Neuron (in vitro differentiated cells): Measurements from ENCODE around the gene AGO1.
"Not testable (repeated sequence)": the region's sequence is repeated elsewhere in the genome, so short reads cannot be mapped to it uniquely, and the experiment has no call there.

Source experiments
- H2AFZ ChIP-seq: one replicate; pipeline ENCODE4 v1.6.1; 2013; ENCODE audit warnings: low read depth, mild to moderate bottlenecking, inconsistent platforms, low read length, moderate library complexity
- H3K27me3 ChIP-seq: one replicate; pipeline ENCODE4 v1.6.1; 2013; ENCODE audit warnings: low read length; ENCODE audit not compliant: insufficient read depth
- H3K36me3 ChIP-seq: one replicate; pipeline ENCODE4 v1.6.1; 2013; ENCODE audit warnings: low read length; ENCODE audit not compliant: insufficient read depth
- H3K4me1 ChIP-seq: one replicate; pipeline ENCODE4 v1.6.1; 2013; ENCODE audit warnings: low read length; ENCODE audit not compliant: insufficient read depth
- H3K4me3 ChIP-seq: 2 replicates; pipeline ENCODE4 v1.5.1; 2013; ENCODE audit warnings: mild to moderate bottlenecking, low read length, moderate library complexity
- H3K9me3 ChIP-seq: one replicate; pipeline ENCODE4 v1.6.1; 2013; ENCODE audit warnings: low read length

Gene AGO1

GRCh38 chr1:35854989-35855700 is 27.9 kb upstream of the AGO1 start:
- no peaks in the 10 kb centered on the region for H3K27me3 ChIP-seq
- H3K4me3 ChIP-seq = no peak overlapping the region
- H3K4me1 ChIP-seq = peaks cover 13% of the 10 kb centered on the region
- no peaks in the 10 kb centered on the region for H3K9me3 ChIP-seq
- no peak overlapping the region for H2AFZ ChIP-seq
- H3K36me3 ChIP-seq = peaks cover 47% of the 10 kb centered on the region

- no peaks in the 10 kb centered on the region for H3K27me3 ChIP-seq
- H2AFZ ChIP-seq = no peak overlapping the region
- H3K4me3 ChIP-seq = no peak overlapping the region
- peaks cover 32% of the 10 kb centered on the region for H3K36me3 ChIP-seq
- H3K9me3 ChIP-seq = no peaks in the 10 kb centered on the region
- peaks cover 13% of the 10 kb centered on the region for H3K4me1 ChIP-seq
These were observed 26.0 kb upstream of the AGO1 start for GRCh38 chr1:35856964-35857363.

DNA sequence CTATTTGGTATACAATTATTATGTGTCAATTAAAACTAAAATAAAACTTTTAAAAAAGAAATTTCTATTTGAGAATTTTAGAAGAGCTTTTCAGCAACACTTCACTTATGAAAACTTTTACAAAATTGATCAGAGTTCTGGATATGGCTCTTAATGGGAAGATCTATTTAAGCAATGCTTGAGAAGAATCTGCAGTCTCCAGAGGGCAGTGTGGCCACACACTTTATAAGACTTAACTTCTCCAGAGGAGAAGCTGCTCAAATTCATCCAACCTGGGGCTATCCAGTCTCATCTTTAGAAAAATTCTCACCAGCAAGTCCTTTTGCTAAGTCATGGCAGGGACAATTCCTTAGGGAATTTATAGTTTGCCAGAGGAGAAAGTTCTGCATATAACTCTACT is 25.2 kb upstream of the AGO1 start:
- Histone ChIP-seq H3K4me1 (peaks cover 13% of the 10 kb centered on the region), H3K27me3 (no peaks in the 10 kb centered on the region), H3K9me3 (no peaks in the 10 kb centered on the region), H3K4me3 (no peak overlapping the region), H2AFZ (no peak overlapping the region), H3K36me3 (peaks cover 25% of the 10 kb centered on the region)

DNA sequence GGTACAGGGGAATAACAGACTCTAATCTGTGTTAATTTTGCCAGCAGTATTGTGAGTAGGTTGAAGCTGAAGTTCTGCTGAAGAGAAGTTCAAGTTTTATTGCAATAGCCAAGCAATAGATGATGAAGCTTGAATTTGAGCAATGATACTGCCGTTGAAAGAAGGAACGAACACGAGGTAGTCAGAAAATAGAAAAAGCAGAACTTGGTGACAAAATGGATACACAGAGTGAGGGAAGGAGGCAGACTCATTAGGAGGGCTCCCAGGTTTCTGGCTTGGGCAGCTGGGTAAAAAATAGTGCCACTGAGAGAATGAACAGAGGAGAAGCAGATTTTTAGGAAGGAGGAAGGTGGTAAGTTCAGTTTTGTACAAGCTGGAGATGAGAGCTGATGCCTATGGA is 22.3 kb upstream of the AGO1 start:
- Histone ChIP-seq H3K27me3 (no peaks in the 10 kb centered on the region), H3K4me1 (no peaks in the 10 kb centered on the region), H3K4me3 (no peak overlapping the region), H2AFZ (no peak overlapping the region), H3K9me3 (no peaks in the 10 kb centered on the region), H3K36me3 (peaks cover 16% of the 10 kb centered on the region)

DNA sequence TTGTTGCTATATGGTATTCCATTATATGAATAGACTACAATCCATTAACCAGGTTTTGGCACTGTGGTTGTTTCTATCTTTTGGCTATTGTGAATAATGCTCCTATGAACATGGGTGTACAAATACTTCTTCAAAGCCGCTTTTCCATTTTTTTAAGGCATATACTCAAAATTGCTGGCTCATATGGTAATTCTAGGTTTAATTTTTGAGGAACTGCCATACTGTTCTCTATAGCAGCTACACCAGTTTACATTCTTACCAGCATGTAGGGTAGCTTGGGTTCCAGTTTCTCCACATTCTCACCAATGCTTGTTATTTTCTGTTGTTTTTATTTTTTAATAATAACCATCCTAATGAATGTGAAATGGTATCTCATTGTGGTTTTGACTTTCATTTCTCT is 19.9 kb upstream of the AGO1 start:
- Histone ChIP-seq H3K36me3 (peaks cover 5% of the 10 kb centered on the region), H3K27me3 (no peaks in the 10 kb centered on the region), H3K4me3 (no peak overlapping the region), H2AFZ (no peak overlapping the region), H3K9me3 (no peaks in the 10 kb centered on the region), H3K4me1 (no peaks in the 10 kb centered on the region)

DNA sequence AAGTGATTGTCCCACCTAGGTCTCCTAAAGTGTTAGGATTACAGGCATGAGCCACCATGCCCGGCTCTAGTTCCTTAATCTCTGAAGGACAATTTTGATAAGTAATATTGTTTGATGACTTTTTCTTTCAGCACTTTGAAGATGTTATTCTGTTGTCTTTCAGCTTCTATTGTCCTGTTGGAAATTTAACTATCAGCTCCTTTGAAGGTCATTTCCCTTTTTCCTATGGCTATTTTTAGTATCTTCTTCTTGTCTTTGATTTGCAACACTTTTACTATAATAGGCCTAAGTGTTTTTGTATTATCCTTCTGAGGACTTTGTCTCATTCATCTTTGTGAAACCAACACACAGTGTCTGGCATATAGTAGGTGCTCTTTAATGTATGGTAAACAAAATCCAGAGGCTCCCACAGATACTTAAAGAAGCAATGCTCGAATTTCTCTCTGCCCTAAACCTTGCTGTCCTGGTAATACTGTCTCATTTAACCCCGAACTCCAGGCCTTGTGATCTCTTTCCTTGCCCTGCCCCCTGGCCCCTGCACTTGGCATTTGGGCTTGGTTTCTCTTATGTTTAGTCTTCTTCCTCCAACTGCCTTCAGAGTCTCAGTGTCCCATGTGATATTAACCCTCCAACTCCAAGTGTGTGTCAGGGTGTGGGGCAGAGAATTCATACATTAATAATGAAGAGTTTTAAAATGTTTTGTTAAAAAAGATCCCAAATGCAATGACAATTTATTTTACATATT is 19.0 kb upstream of the AGO1 start:
- peaks cover 4% of the 10 kb centered on the region for H3K36me3 ChIP-seq
- H3K4me1 ChIP-seq = no peaks in the 10 kb centered on the region
- no peaks in the 10 kb centered on the region for H3K9me3 ChIP-seq
- no peak overlapping the region for H2AFZ ChIP-seq
- no peaks in the 10 kb centered on the region for H3K27me3 ChIP-seq
- H3K4me3 ChIP-seq = no peak overlapping the region

GRCh38 chr1:35864813-35865212 is 18.2 kb upstream of the AGO1 start:
- no peak overlapping the region for H3K4me3 ChIP-seq
- H3K27me3 ChIP-seq = no peaks in the 10 kb centered on the region
- no peaks in the 10 kb centered on the region for H3K9me3 ChIP-seq
- H3K4me1 ChIP-seq = no peaks in the 10 kb centered on the region
- H2AFZ ChIP-seq = no peak overlapping the region
- no peaks in the 10 kb centered on the region for H3K36me3 ChIP-seq

GRCh38 chr1:35866991-35867390 is 16.0 kb upstream of the AGO1 start:
- Histone ChIP-seq H2AFZ (no peak overlapping the region), H3K4me3 (no peak overlapping the region), H3K36me3 (no peaks in the 10 kb centered on the region), H3K27me3 (no peaks in the 10 kb centered on the region), H3K9me3 (no peaks in the 10 kb centered on the region), H3K4me1 (no peaks in the 10 kb centered on the region)

DNA sequence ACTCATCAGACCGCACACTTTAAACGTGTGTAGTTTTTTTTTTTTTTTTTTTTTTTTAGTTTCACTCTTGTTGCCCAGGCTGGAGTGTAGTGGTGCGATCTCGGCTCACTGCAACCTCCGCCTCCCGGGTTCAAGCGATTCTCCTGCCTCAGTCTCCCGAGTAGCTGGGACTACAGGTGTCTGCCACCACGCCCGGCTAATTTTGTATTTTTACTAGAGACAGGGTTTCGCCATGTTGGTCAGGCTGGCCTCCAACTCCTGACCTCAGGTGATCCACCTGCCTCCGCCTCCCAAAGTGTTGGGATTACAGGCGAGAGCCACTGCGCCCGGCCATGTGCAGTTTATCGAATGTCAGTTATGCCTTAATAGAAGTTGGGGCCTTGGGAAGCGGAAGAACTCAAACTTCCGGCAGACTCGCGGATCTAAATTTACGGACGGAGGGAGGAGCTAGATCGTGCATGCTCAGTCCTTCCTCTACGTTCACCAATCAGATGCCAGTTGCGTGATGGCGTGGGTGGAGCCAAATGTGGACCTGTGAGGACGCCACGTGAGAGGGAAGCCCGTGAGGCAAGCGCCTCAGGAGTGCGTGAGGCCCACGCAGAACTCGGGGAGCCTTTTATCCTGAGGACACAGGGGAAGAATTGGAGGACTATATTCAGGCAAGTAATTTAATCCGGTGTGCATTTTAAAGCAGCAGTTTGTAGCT is 13.6 kb upstream of the AGO1 start:
- H3K4me1 ChIP-seq, H3K4me3 ChIP-seq, H3K36me3 ChIP-seq, H2AFZ ChIP-seq, H3K9me3 ChIP-seq, H3K27me3 ChIP-seq: not testable (repeated sequence)

DNA sequence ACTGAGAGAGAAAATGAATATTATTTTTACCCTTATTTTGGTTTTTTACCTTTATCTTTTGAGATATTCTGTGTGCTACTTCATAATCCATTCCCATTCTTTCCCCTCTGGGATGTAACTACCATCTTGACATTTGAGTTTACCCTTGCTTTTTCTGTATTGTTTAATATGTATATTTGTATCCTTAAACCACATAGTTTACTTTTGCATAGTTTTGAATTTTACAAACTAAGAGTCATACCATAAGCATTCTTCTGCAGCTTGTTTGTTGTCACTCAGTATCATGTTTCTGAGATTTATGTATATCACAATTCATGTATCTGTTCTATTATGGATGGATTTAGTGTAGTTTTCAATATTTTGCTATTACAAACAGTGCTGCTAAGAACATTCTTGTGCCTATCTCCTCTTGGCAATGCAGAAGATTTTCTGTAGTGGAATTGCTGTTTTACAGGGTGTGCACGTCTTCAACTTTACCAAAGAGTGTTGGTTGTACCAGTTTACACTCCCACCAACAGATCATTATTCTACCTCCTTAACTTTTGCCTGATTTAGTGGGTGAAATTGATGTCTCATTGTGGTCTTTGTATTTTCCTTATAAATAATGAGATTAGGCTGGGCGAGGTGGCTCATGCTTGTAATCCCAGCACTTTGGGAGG is 12.2 kb upstream of the AGO1 start:
- Histone ChIP-seq H3K9me3 (no peaks in the 10 kb centered on the region), H3K4me3 (no peak overlapping the region), H3K27me3 (no peaks in the 10 kb centered on the region), H3K4me1 (no peaks in the 10 kb centered on the region), H3K36me3 (no peaks in the 10 kb centered on the region), H2AFZ (no peak overlapping the region)

DNA sequence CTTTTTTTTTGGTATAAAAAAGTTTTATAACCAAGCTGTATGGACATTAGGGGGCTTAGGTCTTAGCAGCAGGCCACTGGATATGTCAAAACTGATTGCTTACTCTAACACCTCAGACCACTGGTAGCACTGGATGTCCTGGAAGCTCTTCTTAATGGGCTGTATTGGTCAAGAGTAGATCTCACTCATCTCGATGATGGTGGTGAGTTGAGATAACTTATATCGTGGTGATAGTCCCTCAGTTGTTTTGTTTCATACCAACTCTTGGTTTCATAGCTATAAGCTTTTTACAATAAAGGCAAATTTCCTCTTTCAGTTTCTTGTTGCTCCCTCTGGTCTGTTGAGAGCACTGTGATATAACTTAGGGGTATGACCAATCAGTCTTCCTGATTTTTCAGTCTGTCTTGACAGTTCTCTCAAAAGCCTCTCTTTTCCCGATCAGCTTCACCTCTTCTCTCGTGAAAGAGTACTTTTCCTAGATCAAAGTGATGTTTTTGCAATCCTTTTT is 9.7 kb upstream of the AGO1 start:
- Histone ChIP-seq H3K4me3 (no peak overlapping the region), H3K9me3 (no peaks in the 10 kb centered on the region), H3K4me1 (no peaks in the 10 kb centered on the region), H3K27me3 (no peaks in the 10 kb centered on the region), H2AFZ (no peak overlapping the region), H3K36me3 (no peaks in the 10 kb centered on the region)

- H3K27me3 ChIP-seq, H3K4me1 ChIP-seq, H3K4me3 ChIP-seq, H3K9me3 ChIP-seq, H2AFZ ChIP-seq, H3K36me3 ChIP-seq: not testable (repeated sequence)
These were observed 8.9 kb upstream of the AGO1 start for GRCh38 chr1:35874115-35874514.

DNA sequence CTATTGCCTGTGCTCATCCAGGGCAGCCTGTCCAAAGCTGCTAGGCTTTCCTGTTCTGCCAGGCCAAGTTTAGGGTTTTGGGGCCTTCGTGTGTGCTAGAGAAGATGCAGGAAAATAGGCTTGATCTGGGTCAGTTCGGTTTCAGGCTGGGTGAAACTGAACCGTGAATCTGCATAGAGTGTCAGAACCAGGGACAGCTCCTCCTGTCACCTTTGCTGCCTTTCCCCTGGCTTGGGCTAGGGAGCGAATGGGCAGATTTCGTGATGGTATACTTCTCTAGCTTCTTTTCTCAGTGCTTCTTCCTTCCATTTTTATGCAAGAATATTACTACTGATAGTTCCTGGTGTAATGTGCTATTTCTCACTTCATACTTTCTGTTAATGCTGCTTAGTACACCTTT is 6.0 kb upstream of the AGO1 start:
- H3K4me1 ChIP-seq = no peaks in the 10 kb centered on the region
- H3K27me3 ChIP-seq = no peaks in the 10 kb centered on the region
- no peak overlapping the region for H3K4me3 ChIP-seq
- no peaks in the 10 kb centered on the region for H3K9me3 ChIP-seq
- H2AFZ ChIP-seq = no peak overlapping the region
- H3K36me3 ChIP-seq = no peaks in the 10 kb centered on the region
